Lung microvascular endothelial cell (primary cell): ENCODE measurements around the gene SRMS. TPM values are rescaled to one million over a fixed set of nuclear protein-coding genes. Genes with fewer than 3 reads are reported as not detected.

Source experiments
- DNase-seq, 2 donors: peaks; one replicate each; pipeline versions ENCODE4 v3.0.0 to v3.0.0-alpha.2; 2010; ENCODE audit warnings: low read depth in 2 of 2
- total RNA-seq: library from RNA; depleted of rRNA; stranded (reverse); fragments of >200 nt; gene quantifications from 2 replicates; pipeline ENCODE4 v1.2.1, GENCODE V29; 2014

Gene SRMS
- total RNA-seq, 1 donor from 2014 or later, result not detected

GRCh38 chr20:63503524-63503923 is 44.0 kb downstream of the SRMS start:
- no peak for DNase-seq

DNA sequence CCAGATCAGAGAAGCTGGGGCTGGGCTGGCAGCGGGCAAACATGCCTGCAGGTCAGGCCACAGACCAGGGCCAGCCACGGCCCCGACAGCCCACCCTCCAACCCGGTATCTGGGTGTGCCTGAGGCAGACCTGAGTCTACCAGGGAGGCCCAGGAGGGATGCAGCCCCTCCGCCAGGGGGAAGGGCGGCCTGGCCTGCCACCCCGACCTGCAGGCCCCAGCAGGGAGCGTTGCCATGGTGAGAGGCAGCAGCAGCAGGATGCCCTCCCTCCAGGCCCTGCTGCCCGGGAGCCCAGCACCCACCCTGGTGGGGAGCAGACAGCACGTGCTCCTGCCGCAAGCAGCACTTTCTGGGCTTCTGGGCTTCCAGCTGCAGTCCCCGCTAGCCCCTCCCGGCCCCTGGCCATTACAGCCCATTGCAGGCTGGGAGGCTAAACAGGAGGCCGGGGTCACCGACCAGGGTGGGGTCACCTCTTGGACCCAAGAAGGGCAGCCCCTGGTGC is 44.8 kb downstream of the SRMS start:
- DNase-seq, result no peak

DNA sequence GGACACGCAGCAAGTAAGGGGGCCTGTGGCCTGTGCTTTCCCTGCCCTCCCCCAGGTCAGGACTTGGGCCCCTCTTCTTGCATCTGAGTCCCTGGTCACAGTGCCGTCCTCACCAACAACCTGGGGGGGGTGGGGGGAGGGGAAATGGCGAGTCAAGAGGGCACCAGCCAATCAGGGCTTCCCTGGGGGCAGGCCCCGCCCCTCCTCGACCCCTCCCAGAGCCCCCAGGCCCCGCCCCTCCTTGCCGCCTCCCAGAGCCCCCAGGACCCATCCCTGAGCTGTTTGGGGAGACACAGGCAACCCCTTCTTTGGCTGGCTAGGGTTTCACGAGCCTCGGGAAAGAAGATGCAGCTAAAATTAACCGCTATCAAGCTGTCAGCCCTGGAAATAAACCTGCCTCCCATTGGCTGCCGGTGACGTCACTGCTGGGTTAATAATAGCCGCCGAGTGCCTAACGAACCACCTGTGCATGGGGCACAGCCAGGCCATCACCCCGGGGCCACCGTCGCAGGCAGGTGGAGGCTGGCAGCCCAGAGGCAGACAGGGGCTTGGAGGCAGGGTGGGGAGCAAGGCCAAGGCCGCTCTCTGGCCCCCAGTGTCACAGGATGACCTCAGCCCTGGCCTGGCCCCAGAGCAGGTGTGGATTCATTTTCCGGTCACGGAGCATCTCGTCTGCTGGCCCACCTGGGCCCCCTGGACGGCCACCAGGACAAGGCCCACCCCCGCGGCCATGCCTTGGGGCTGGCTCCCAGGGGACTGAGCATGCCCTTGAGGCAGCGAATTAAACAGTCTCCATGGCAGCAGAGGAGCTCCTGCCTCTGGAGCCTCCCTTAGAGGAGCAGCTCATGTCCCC is 45.5 kb downstream of the SRMS start:
- peak in 1 of 2 donors; percentile 28 for DNase-seq

- DNase-seq, result no peak
Measured at GRCh38 chr20:63500902-63501817, 46.4 kb downstream of the SRMS start.

DNA sequence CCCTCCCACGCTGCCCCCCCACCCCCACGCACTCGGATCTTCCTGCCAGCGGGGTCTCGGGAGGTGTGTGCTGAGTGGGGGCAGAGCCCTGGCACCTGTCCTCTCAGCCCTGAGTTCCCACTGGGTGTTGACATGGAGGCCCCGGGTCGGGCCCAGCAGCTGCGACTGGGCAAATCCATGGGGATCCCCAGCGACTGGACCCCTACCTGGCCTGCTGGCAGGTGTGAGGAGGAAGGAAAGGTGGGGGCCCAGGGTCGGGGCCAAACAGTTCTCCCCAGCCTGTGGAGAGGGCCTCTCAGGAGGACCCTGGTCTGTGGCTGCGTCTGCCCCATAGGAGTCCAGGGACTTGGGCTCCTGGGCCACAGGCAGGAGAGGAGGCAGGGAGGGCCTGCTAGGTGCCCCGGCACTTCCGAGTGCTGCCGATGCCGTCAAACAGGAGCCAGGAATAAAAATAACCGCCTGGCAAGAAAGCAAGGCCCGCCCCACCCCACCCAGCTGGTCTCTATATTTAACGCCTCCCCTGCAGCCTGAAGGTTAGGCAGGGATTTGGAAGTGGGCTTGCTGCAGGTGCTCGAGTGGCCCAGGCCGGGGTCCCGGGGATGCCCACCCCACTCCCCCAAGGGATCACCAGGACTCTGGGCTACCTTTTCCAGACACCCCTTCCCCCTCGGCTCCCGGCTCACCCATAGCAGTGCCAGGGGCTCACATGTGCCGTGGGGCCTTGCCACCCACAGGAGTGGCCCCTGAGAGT is 47.2 kb downstream of the SRMS start:
- no peak for DNase-seq

DNA sequence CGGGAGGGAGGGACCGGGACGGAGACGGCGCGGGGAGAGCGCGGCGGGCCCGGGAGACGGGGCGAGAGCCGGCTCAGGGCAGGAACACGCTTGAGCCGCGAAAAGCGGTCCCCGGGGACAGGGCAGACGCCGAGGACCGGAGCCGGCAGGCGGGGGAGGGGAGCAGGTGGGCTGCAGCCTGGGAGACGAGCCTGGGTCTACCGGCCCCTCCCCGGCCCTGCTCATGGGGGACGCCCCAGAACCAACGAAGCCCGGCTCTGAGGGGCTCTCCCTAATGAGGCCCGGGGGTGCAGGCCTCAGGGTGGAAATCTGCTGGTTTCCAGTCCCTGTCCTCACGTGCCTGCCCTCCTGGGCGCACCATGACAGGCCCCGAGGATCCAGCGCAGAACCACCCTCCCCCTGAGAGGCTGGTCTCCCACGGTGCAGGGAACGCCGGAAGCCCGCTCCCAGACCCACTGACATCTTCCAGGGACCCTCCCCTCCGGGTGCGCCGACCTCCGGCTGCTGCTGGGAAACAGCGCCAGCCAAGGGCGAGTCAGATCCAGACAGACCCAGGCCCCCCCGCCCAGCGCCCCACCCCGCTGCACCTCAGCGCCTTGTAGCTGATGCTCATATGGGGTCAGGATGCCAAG is 48.1 kb downstream of the SRMS start:
- DNase-seq, result no peak

- DNase-seq, result peak in 1 of 2 donors; percentile 50
Measured at GRCh38 chr20:63498960-63499337, 48.6 kb downstream of the SRMS start, which contains the start of gene EEF1A2. Gene EEF1A2, minus strand, starts transcription at chr20:63499083. Its CDS starts 1,320 bp downstream, at chr20:63497763.

DNA sequence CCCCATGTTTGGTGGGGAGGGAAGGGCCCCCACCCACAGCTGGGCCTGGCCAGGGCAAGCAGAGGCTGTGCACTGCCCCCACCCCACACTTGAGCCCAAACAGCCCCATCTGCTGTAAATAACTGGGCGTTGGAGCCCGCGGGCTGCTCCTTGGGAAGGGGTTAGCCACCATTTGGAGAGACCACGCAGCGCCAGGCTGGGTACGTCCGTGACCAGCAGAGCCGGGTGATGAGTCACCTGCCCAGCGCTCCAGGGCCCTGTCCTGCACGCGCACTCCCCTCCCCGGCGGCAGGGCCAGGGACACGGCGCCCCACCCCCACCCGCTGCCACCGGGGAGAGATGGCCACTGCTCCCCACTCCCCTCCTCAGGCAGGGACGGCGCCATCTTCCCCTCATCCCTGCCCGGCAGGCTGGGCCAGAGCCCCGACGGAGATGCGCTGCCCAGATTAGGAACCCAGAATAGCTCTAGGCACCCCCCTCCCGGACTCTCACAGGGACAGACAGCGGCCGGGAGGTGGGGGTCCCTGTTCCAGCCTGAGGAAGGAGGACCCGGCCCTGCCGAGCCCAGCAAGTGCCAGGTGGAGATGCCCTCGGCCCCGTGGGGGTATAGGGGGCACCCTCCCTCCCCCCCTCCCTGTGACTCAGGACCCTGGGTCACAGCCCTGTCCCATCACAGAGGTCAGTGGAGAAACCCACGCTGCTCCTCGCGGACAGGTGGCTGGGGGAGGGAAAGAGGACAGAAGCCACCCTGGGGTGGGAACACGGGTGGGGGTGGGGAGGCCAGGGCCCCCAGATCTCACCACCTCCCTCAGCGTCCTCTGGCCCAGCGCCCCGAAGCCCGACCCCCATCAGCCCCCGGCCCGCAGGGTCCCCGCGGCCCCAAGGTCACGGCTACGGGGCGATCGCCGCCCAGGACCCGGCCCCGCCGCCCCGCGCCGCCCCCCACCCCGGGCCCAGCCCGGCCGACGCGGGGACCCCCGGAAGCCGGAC is 49.3 kb downstream of the SRMS start:
- DNase-seq, result peak; percentile 24 to 61

DNA sequence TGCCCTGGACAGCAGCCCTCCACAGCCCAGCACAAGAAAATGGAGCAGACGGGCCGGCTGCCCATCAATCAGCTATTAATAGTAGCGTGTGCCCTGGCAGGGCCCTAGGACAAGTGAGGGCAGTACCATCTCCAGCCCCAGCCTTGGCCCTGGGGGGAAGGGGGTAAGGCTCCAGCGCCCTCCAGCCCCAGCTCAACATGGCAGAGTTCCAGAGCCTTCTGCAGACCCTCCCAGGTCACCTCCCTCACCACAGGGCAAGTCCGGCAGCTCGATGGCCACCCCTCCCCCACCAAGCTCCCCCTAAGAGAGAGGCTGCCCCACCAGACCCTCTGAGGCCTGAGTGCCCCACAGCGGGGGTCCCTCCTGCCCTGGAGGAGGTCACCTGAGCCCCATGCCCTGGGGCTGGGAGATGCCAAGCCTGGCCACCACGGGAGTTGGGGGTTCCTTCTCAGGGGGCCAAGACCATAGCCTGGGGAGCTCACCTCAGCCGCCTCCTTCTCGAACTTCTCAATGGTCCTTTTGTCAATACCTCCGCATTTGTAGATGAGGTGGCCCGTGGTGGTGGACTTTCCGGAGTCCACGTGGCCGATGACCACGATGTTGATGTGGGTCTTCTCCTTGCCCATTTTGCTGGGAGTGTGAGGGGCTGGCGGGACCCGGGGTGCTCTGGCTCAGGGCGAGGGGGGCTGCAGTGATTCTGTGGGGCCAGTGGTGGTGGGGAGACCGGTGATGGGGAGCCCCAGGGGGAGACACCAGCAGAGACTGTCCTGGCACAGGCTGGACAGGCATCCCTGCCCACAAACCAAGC is 50.2 kb downstream of the SRMS start:
- DNase-seq, result no peak

DNA sequence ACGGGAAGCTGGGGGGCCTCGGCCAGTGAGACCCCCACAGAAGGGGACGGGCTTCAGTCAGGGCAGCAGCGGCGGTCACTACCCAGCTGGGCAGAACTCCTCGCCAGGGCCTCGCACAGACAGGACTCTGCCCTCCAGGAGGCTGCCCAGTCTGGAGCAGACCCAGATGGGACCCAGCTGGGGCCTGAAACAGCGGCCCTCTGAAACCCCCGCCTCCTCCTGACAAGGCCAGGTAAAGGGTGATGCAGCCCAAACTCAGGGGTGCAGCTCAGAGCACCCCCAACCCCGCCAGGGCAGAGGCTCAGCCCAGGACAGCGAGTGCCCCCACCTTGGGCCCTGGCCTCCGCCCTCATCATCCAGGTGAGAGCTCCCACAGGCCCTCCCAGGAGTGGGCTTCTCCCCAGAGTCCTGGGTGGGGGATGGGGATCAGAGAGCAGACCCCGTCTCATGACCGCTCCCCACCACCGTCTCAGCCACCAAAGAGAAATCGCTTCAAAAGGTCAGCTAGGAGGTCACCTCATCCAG is 50.9 kb downstream of the SRMS start:
- DNase-seq, result no peak

- DNase-seq, result peak; percentile 48 to 67
Measured at GRCh38 chr20:63495741-63496595, 51.6 kb downstream of the SRMS start.

DNA sequence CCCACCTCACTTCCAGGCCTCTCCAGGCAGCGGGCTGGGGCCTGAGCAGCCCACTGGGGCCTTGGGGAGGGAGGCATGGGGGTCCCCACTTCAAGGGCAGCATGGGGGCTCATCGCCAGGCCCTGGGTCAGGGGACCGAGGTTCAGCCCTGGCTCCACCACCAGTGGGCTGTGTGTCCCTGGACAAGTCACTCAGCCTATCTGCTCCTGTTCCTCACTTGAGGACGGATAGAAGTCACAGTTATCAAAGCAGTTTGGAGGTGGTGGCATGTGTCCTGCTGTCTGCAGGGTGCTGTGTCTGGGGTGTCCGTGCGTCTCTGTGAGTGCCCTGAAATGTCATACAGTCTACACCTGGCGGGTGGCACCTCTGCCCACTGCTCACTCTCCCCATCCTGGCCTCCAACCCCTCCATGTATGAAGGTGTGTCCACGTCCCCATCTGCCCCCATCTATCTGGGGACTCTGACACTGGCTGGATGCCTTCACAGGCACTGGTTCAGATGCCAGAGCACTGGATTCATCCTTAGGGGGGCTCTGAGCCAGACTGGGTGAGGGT is 52.3 kb downstream of the SRMS start:
- DNase-seq, result no peak

- no peak for DNase-seq
Measured at GRCh38 chr20:63494420-63495166, 53.0 kb downstream of the SRMS start.

GRCh38 chr20:63494084-63494419 is 53.5 kb downstream of the SRMS start:
- no peak for DNase-seq

- DNase-seq, result no peak
Measured at GRCh38 chr20:63493563-63494020, 54.0 kb downstream of the SRMS start.

GRCh38 chr20:63492982-63493381 is 54.6 kb downstream of the SRMS start:
- no peak for DNase-seq

GRCh38 chr20:63492518-63492917 is 55.0 kb downstream of the SRMS start:
- DNase-seq, result no peak
